ENCODE results near the gene CADPS. TPM values are rescaled to one million over a fixed set of nuclear protein-coding genes. Genes with fewer than 3 reads are reported as not detected.

Gene CADPS
- polyA plus RNA-seq, 1 of the 3 experiments (the other 2 are of a cell fraction): 5.8 TPM

DNA sequence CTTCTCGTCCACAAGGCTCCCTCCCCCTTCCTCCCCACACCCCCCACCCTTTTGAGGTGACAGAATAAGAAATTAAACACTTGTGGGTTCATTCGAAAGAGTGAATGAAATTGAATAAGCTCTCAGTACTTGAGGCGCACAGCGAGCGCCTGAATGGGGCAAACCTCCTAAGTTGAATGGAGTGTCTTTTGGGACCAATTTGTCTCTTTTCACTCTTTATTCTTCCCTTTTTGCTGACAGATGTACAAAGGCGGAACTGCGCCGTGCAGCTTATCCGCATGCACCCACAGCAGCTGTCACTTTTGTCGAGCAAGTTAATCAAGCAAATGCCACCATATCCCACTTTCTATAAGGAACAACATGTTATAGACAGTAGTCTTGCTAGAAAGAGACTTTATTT is 454.0 kb downstream of the CADPS start:
- Histone ChIP-seq H4K20me1 (ENCODE audit: insufficient read depth) (no peaks in the 10 kb centered on the region), H3K79me2 (ENCODE audit: insufficient read depth) (no peaks in the 10 kb centered on the region; the same call in 1 of the 2 replicates), H3K27ac (ENCODE audit: low read depth in 2 of 2, low read length in 1 of 2) (no peak overlapping the region), H3K4me1 (ENCODE audit: control insufficient read depth in 1 of 2, insufficient read depth in 2 of 2, low read depth in 1 of 2, low read length in 1 of 2) (no peaks in the 10 kb centered on the region), H3K4me2 (no peak overlapping the region), H3K4me3 (ENCODE audit: low read depth in 2 of 2, low read length in 1 of 2) (no peak overlapping the region), H3K9me2 (no peaks in the 10 kb centered on the region), H3K9me3 (no peaks in the 10 kb centered on the region), H3K9ac (no peak overlapping the region), H2AFZ (ENCODE audit: low read depth) (no peak overlapping the region), H3K27me3 (ENCODE audit: insufficient read depth) (no peaks in the 10 kb centered on the region), H3F3A (replicated peaks; ENCODE audit: insufficient read depth) (no peaks in the 10 kb centered on the region), H3K36me3 (replicated peaks in 1 of 2; ENCODE audit: control insufficient read depth in 1 of 2, insufficient read depth in 2 of 2, low read length in 1 of 2) (no peaks in the 10 kb centered on the region)
- TF ChIP-seq MXI1 (IDR thresholded peaks at IDR 0.05; ENCODE audit: low read depth, low read length) (no peak), USF2 (IDR thresholded peaks at IDR 0.05; ENCODE audit: borderline replicate concordance, low read depth, low read length) (no peak), CTCF (IDR thresholded peaks at IDR 0.05) (no peak), FOXM1 (IDR thresholded peaks at IDR 0.05; ENCODE audit: low read depth) (no peak), POLR2AphosphoS5 (IDR thresholded peaks at IDR 0.05; ENCODE audit: low read depth, low read length) (no peak), RAD21 (IDR thresholded peaks at IDR 0.05; ENCODE audit: low read length) (no peak), EZH2phosphoT487 (IDR thresholded peaks at IDR 0.05; ENCODE audit: borderline replicate concordance, low read depth) (no peak), NRF1 (IDR thresholded peaks at IDR 0.05; ENCODE audit: low read depth, low read length) (no peak)
- CTCF ChIA-PET: no interaction called here
- POLR2A ChIA-PET: no interaction called here
- no peak for DNase-seq
- WGBS (ENCODE audit: low lambda C conversion rate): 85% methylated on average over 10 of the region's 10 CpGs

GRCh38 chr3:62416144-62416543 is 459.1 kb downstream of the CADPS start:
- 58% methylated on average over 3 of the region's 3 CpGs for WGBS (ENCODE audit: low lambda C conversion rate)
- H3K9me2 ChIP-seq: no peaks in the 10 kb centered on the region
- CTCF ChIA-PET: interaction anchor here (1.1 kb wide), 1 partner anchor 56 kb away, joined by 3 read pairs; no protein-coding TSS in a partner anchor

More at GRCh38 chr3:62416144-62416543, 459.1 kb downstream of the CADPS start:
- H3K79me2 ChIP-seq (ENCODE audit: insufficient read depth): no peaks in the 10 kb centered on the region; the same call in 1 of the 2 replicates
- POLR2A ChIA-PET: no interaction called here
- TF ChIP-seq EP300 (IDR thresholded peaks at IDR 0.05; ENCODE audit: borderline replicate concordance in 1 of 2, low read depth in 1 of 2, low read length in 1 of 2) (no peak), RXRA (IDR thresholded peaks at IDR 0.05; ENCODE audit: borderline replicate concordance, low read depth) (no peak), GATA2 (CRISPR knock-in tag; IDR thresholded peaks at IDR 0.05) (no peak), JUND (IDR thresholded peaks at IDR 0.05) (no peak)
- TF ChIP-seq, protein P1, sequence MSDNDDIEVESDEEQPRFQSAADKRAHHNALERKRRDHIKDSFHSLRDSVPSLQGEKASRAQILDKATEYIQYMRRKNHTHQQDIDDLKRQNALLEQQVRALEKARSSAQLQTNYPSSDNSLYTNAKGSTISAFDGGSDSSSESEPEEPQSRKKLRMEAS (IDR thresholded peaks at IDR 0.05; ENCODE audit: low read depth): no peak
- TF ChIP-seq, protein P2, sequence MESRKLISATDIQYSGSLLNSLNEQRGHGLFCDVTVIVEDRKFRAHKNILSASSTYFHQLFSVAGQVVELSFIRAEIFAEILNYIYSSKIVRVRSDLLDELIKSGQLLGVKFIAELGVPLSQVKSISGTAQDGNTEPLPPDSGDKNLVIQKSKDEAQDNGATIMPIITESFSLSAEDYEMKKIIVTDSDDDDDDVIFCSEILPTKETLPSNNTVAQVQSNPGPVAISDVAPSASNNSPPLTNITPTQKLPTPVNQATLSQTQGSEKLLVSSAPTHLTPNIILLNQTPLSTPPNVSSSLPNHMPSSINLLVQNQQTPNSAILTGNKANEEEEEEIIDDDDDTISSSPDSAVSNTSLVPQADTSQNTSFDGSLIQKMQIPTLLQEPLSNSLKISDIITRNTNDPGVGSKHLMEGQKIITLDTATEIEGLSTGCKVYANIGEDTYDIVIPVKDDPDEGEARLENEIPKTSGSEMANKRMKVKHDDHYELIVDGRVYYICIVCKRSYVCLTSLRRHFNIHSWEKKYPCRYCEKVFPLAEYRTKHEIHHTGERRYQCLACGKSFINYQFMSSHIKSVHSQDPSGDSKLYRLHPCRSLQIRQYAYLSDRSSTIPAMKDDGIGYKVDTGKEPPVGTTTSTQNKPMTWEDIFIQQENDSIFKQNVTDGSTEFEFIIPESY (IDR thresholded peaks at IDR 0.05; ENCODE audit: borderline replicate concordance, low read depth): no peak
- H3K27me3 ChIP-seq (ENCODE audit: insufficient read depth): no peaks in the 10 kb centered on the region
- no peak for DNase-seq
- H3K4me1 ChIP-seq (ENCODE audit: control insufficient read depth in 1 of 2, insufficient read depth in 2 of 2, low read depth in 1 of 2, low read length in 1 of 2): no peaks in the 10 kb centered on the region; a peak in 1 of 4 replicates
- no peak overlapping the region for H3K27ac ChIP-seq (ENCODE audit: low read depth in 2 of 2, low read length in 1 of 2)
- no peaks in the 10 kb centered on the region for H3K36me3 ChIP-seq (replicated peaks in 1 of 2; ENCODE audit: control insufficient read depth in 1 of 2, insufficient read depth in 2 of 2, low read length in 1 of 2)
- H4K20me1 ChIP-seq (ENCODE audit: insufficient read depth): no peaks in the 10 kb centered on the region
- no peak overlapping the region for H3K9ac ChIP-seq
- H3K4me3 ChIP-seq (ENCODE audit: low read depth in 2 of 2, low read length in 1 of 2): no peak overlapping the region
- no peaks in the 10 kb centered on the region for H3K9me3 ChIP-seq
- no peak overlapping the region for H2AFZ ChIP-seq (ENCODE audit: low read depth)
- H3K4me2 ChIP-seq: no peak overlapping the region
- no peaks in the 10 kb centered on the region for H3F3A ChIP-seq (replicated peaks; ENCODE audit: insufficient read depth)

Measured in SK-N-SH (cell line).